SK-N-SH (cell line): ENCODE data around the gene MMP28. TPM values are rescaled to one million over a fixed set of nuclear protein-coding genes. Genes with fewer than 3 reads are reported as not detected.

Experiments
- CTCF ChIA-PET: fragments of 300-600, 350-600 bp; formaldehyde crosslinking; extraction: SDS; loops from one replicate; lab custom pipeline; 2021; lab: Yijun Ruan, JAX
- POLR2A ChIA-PET: fragments of 350-600 bp; sonication (Branson Sonifier 250); formaldehyde crosslinking; extraction: SDS; loops from one replicate; lab custom pipeline; 2020; ENCODE audit warnings: antibody characterized with exemption, inconsistent platforms; lab: Yijun Ruan, JAX
- DNase-seq: peaks from one replicate; pipeline ENCODE4 v3.0.0; 2012
- H2AFZ ChIP-seq: fragments of 200-600 bp; sonication (generic); 2 replicates; pipeline ENCODE4 v1.8.1; 2016; ENCODE audit warnings: antibody characterized with exemption, mild to moderate bottlenecking, low read depth
- H3F3A ChIP-seq: fragments of 200-600 bp; sonication (generic); replicated peaks from 2 replicates; pipeline ENCODE3; 2016; ENCODE audit warnings: antibody characterized with exemption, mild to moderate bottlenecking; ENCODE audit not compliant: insufficient read depth
- H3K27ac ChIP-seq, 2 experiments: fragments of 200-500 bp in 1 of 2; fragments of 200-600 bp in 1 of 2; sonication (Bioruptor generic) in 1 of 2; sonication (generic), shearing (Covaris generic) in 1 of 2; 2 replicates each; pipeline versions ENCODE4 v1.5.1 to v1.6.1; 2014 to 2016; ENCODE audit warnings: low read depth in 2 of 2, inconsistent platforms in 1 of 2, low read length in 1 of 2, mild to moderate bottlenecking in 1 of 2, mixed read lengths in 1 of 2
- H3K27me3 ChIP-seq: fragments of 200-600 bp; sonication (generic), shearing (Covaris generic); 2 replicates; pipeline ENCODE4 v1.6.1; 2016; ENCODE audit warnings: mixed run types; ENCODE audit not compliant: insufficient read depth
- H3K36me3 ChIP-seq, 2 experiments: fragments of 200-500 bp in 1 of 2; fragments of 200-600 bp in 1 of 2; sonication (Bioruptor generic) in 1 of 2; sonication (generic) in 1 of 2; replicated peaks in 1 of 2; 2 replicates each; pipeline versions ENCODE3 to v1.5.1; 2014 to 2016; ENCODE audit warnings: low read length in 1 of 2, mild to moderate bottlenecking in 1 of 2; ENCODE audit not compliant: insufficient read depth in 2 of 2, control insufficient read depth in 1 of 2
- H3K4me1 ChIP-seq, 2 experiments: fragments of 200-500 bp in 1 of 2; fragments of 200-600 bp in 1 of 2; sonication (Bioruptor generic) in 1 of 2; sonication (generic), shearing (Covaris generic) in 1 of 2; 2 replicates each; pipeline versions ENCODE4 v1.5.1 to v1.6.1; 2014 to 2016; ENCODE audit warnings: low read depth in 1 of 2, low read length in 1 of 2, mixed run types in 1 of 2; ENCODE audit not compliant: insufficient read depth in 2 of 2, control insufficient read depth in 1 of 2
- H3K4me2 ChIP-seq: fragments of 200-600 bp; sonication (generic), shearing (Covaris generic); 2 replicates; pipeline ENCODE4 v1.6.1; 2017; ENCODE audit warnings: mixed run types
- H3K4me3 ChIP-seq, 2 experiments: fragments of 200-500 bp in 1 of 2; fragments of 200-600 bp in 1 of 2; sonication (Bioruptor generic) in 1 of 2; sonication (generic), shearing (Covaris generic) in 1 of 2; 2 replicates each; pipeline versions ENCODE4 v1.5.1 to v1.8.1; 2014 to 2016; ENCODE audit warnings: low read depth in 2 of 2, inconsistent platforms in 1 of 2, low read length in 1 of 2, mild to moderate bottlenecking in 1 of 2, mixed read lengths in 1 of 2, moderate library complexity in 1 of 2
- H3K79me2 ChIP-seq: fragments of 200-600 bp; sonication (generic); 2 replicates; pipeline ENCODE4 v1.8.1; 2017; ENCODE audit warnings: mild to moderate bottlenecking; ENCODE audit not compliant: insufficient read depth
- H3K9ac ChIP-seq: fragments of 200-600 bp; sonication (generic); 2 replicates; pipeline ENCODE4 v1.6.1; 2017; ENCODE audit warnings: mixed run types
- H3K9me2 ChIP-seq: fragments of 200-600 bp; sonication (generic); 2 replicates; pipeline ENCODE4 v1.6.1; 2017; ENCODE audit warnings: mixed run types
- H3K9me3 ChIP-seq: fragments of 200-600 bp; sonication (generic); 2 replicates; pipeline ENCODE4 v1.6.1; 2017; ENCODE audit warnings: mixed run types, mild to moderate bottlenecking, moderate library complexity
- H4K20me1 ChIP-seq: fragments of 200-600 bp; sonication (generic); 2 replicates; pipeline ENCODE4 v1.6.1; 2017; ENCODE audit warnings: mild to moderate bottlenecking, mixed run types; ENCODE audit not compliant: insufficient read depth
- CHD2 ChIP-seq: fragments of 150-350 bp; IDR thresholded peaks from 2 replicates; pipeline ENCODE4 v1.6.1; 2018; ENCODE audit warnings: low read length; ENCODE audit not compliant: partially characterized antibody
- EP300 ChIP-seq, 2 experiments: IDR thresholded peaks; 2 replicates each; pipeline versions ENCODE4 v1.4.0 to v1.6.1; 2012; ENCODE audit warnings: borderline replicate concordance in 1 of 2, low read depth in 1 of 2, low read length in 1 of 2
- FOXJ3 ChIP-seq: sonication (generic); formaldehyde crosslinking; IDR thresholded peaks from 2 replicates; pipeline ENCODE4 v1.5.1; 2020; ENCODE audit warnings: mild to moderate bottlenecking, missing genetic modification reagents
- GABPA ChIP-seq: IDR thresholded peaks from 2 replicates; pipeline ENCODE4 v1.4.0; 2012; ENCODE audit warnings: low read depth, mild to moderate bottlenecking
- GATA2 ChIP-seq: sonication (generic); formaldehyde crosslinking; IDR thresholded peaks from 2 replicates; pipeline ENCODE4 v1.5.0; 2020; ENCODE audit warnings: mild to moderate bottlenecking, missing genetic modification reagents
- IRF3 ChIP-seq: fragments of 150-350 bp; IDR thresholded peaks from 2 replicates; pipeline ENCODE4 v1.6.1; 2016; ENCODE audit warnings: mild to moderate bottlenecking, low read depth, low read length
- JUND ChIP-seq: IDR thresholded peaks from 2 replicates; pipeline ENCODE4 v1.4.0; 2012
- MAX ChIP-seq: IDR thresholded peaks from 2 replicates; pipeline ENCODE4 v1.4.0; 2012; ENCODE audit warnings: low read depth
- NFIC ChIP-seq: IDR thresholded peaks from 2 replicates; pipeline ENCODE4 v1.4.0; 2012; ENCODE audit warnings: borderline replicate concordance
- PBX3 ChIP-seq: IDR thresholded peaks from 2 replicates; pipeline ENCODE4; 2012
- REST ChIP-seq: IDR thresholded peaks from 2 replicates; pipeline ENCODE4 v1.6.1; 2012; ENCODE audit warnings: mild to moderate bottlenecking, low read depth, low read length, moderate library complexity
- RXRA ChIP-seq: IDR thresholded peaks from 2 replicates; pipeline ENCODE4 v1.4.0; 2012; ENCODE audit warnings: low read depth, mild to moderate bottlenecking, borderline replicate concordance
- USF1 ChIP-seq: IDR thresholded peaks from 2 replicates; pipeline ENCODE4 v1.4.0; 2012; ENCODE audit warnings: low read depth, borderline replicate concordance
- USF2 ChIP-seq: fragments of 150-350 bp; IDR thresholded peaks from 2 replicates; pipeline ENCODE4 v1.6.1; 2017; ENCODE audit warnings: antibody characterized with exemption, low read length, low read depth, borderline replicate concordance
- YY1 ChIP-seq: IDR thresholded peaks from 2 replicates; pipeline ENCODE4 v1.4.0; 2012; ENCODE audit warnings: low read depth, mild to moderate bottlenecking
- WGBS: methylation state at CpG from one replicate; pipeline ENCODE4 v1.1.6; 2017; ENCODE audit warnings: low lambda C conversion rate; 5-methylcytosine and 5-hydroxymethylcytosine counted together
- polyA plus RNA-seq, 3 experiments: library from polyadenylated mRNA; depleted of rRNA; stranded (reverse); fragments of >200 nt; gene quantifications; 2 replicates each; pipeline ENCODE4 v1.2.3, GENCODE V29; 2012

The MMP28 gene
- polyA plus RNA-seq, 1 of the 3 experiments (the other 2 are of a cell fraction) = 0.33 TPM

GRCh38 chr17:35793257-35793656 lies 2.2 kb downstream of the MMP28 start (continued):
- no peak for TF ChIP-seq USF2
- no peak for TF ChIP-seq JUND
- TF ChIP-seq, all 33 proteins: peak for 0

- TF ChIP-seq USF1 = no peak
- no peak for TF ChIP-seq REST
- TF ChIP-seq RXRA = no peak
- no peak for TF ChIP-seq PBX3
- no peak for TF ChIP-seq MAX
- TF ChIP-seq IRF3 = no peak
- TF ChIP-seq GABPA = no peak
- no peak for TF ChIP-seq NFIC
- no peak for TF ChIP-seq CHD2
- TF ChIP-seq EP300 (IDR thresholded peaks at IDR 0.05; ENCODE audit: borderline replicate concordance in 1 of 2, low read depth in 1 of 2, low read length in 1 of 2) = no peak
- TF ChIP-seq FOXJ3 (CRISPR knock-in tag) = no peak
- TF ChIP-seq YY1 = no peak
- no peak for TF ChIP-seq GATA2
- TF ChIP-seq, all 33 proteins: peak for 0
- no peak overlapping the region for H2AFZ ChIP-seq
- H3K4me2 ChIP-seq = no peak overlapping the region
- no peak overlapping the region for H3K9ac ChIP-seq
- H3K4me3 ChIP-seq = no peak overlapping the region
- peaks cover 0 to 40% of the 10 kb centered on the region in 2 experiments; a peak in 3 of 4 replicates for H3K4me1 ChIP-seq
- no peak for DNase-seq
- no peaks in the 10 kb centered on the region for H3K36me3 ChIP-seq
- peaks cover 9% of the 10 kb centered on the region for H3F3A ChIP-seq
- no peaks in the 10 kb centered on the region for H4K20me1 ChIP-seq
- POLR2A ChIA-PET = interaction anchor here (0.6 kb wide), 1 partner anchor 1664 kb away, joined by 3 read pairs; no protein-coding TSS in a partner anchor
- WGBS = 70% methylated on average over 9 of the region's 9 CpGs
- no peaks in the 10 kb centered on the region for H3K79me2 ChIP-seq
- no peak overlapping the region for H3K27ac ChIP-seq
- CTCF ChIA-PET = interaction anchor here (1.2 to 7.0 kb wide), 4 partner anchors 13 to 47 kb away, joined by 3 to 99 read pairs (median 19); partner anchors contain the start of gene TAF15
- no peaks in the 10 kb centered on the region for H3K9me2 ChIP-seq
- H3K27me3 ChIP-seq = peaks cover 40% of the 10 kb centered on the region
- no peaks in the 10 kb centered on the region for H3K9me3 ChIP-seq
Measured at GRCh38 chr17:35791681-35792350, 3.6 kb downstream of the MMP28 start.
